HG03135 (cell line): ENCODE measurements around the gene LARP1.
"Not testable (repeated sequence)": the region's sequence is repeated elsewhere in the genome, so short reads cannot be mapped to it uniquely, and the experiment has no call there.

Experiments used
- ATAC-seq: cut with Tn5 transposase; IDR thresholded peaks from one replicate; pipeline ENCODE4 v1.9.1; 2021; ENCODE audit warnings: mild to moderate bottlenecking, moderate library complexity; ENCODE audit not compliant: unreplicated experiment

LARP1 gene

GRCh38 chr5:154755361-154756008 lies at the start of gene LARP1:
Gene LARP1, plus strand, starts transcription at chr5:154755377. Its CDS starts 381 bp downstream, at chr5:154755758.
- ATAC-seq, result peak; percentile 9

DNA sequence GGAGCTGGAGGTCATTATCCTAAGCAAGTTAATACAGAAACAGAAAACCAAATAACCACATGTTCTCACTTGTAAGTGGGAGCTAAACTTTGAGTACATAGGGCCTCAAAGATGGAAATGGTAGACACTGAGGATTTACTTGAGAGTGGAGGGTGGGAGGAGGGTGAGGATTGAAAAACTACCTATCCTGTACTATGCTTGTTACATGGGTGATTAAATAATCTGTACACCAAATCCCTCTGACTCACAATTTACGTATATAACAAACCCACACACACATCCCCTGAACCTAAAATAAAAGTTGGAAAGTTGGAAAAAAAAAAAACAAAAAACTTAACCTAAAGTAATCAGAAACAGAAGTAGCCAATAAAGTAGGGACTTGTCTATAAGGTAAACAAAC lies 48.8 kb upstream of the LARP1 start:
- no peak for ATAC-seq

GRCh38 chr5:154707641-154708040 lies 47.5 kb upstream of the LARP1 start:
- no peak for ATAC-seq

DNA sequence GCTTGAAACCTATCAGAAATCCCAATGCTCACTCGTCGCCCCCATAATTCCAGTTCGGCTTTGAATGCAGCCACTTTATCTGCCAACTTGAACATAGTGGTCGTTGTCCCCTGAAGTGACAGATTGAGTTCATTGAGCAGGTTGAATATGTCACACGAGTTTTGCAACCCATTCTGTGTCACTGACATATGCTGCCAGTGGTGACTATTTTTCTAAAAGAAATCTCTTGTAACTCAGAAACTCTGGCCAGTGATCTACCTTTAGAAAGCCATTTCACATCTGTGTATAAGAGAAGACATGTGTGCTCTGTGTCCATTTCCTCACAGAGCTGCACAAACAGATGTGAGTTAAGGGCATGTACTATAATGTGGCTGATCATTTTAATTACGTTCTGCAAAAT lies 47.0 kb upstream of the LARP1 start:
- no peak for ATAC-seq

DNA sequence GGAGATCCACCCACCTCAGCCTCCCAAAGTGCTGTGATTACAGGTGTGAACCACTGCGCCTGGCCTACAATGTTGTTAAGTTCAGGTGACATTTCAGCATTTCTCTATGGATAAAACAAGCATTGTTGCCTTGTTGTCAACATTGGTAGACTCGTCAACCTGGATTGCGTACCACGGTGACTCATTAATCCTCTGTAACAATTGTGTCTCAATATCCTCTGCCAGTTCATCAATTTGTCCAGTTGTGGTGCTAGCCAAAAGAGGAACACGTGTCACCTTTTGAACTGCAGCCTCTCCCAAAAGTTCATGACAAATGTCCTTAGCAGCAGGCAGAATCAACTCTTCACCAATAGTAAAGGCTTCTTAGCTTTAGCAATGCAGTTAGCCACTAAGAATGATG lies 46.3 kb upstream of the LARP1 start:
- ATAC-seq, result no peak

- ATAC-seq, result no peak
Observed at GRCh38 chr5:154709368-154710305, 45.5 kb upstream of the LARP1 start.

GRCh38 chr5:154712518-154713437 lies 42.4 kb upstream of the LARP1 start:
- ATAC-seq, result no peak

- no peak for ATAC-seq
Observed at GRCh38 chr5:154713615-154714125, 41.5 kb upstream of the LARP1 start.

DNA sequence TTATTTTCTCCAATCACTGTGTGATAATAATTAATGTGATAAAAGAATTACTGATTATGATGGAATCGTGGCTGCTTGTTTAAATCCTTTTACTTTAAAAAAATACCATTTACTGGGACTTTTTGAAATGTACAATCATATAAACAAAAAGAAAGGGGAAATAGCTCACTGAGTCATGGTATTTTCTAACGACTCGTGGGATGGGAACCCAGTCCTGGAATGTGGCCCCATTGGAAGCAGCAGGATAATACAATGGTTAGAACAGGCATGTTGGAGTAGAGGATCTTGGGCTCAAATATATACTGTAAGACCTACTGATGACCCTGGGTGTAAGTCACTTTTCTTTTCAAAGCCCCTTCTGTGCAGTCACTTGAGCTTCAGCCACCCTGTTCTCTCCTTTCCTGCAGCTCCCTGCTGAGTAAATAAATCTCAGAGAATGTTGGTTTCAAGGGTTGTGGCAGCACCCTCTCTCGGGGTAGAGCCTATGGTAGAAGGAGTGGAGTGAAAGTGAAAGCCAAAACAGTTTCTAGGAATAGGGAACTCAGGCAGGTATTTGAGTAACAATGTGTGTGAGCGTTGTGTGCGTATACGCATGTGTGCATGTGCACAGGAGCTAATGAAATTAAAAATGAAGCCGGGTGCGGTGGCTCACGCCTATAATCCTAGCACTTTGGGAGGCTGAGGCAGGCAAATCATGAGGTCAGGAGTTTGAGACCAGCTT lies 40.8 kb upstream of the LARP1 start:
- peak; percentile 75 for ATAC-seq

DNA sequence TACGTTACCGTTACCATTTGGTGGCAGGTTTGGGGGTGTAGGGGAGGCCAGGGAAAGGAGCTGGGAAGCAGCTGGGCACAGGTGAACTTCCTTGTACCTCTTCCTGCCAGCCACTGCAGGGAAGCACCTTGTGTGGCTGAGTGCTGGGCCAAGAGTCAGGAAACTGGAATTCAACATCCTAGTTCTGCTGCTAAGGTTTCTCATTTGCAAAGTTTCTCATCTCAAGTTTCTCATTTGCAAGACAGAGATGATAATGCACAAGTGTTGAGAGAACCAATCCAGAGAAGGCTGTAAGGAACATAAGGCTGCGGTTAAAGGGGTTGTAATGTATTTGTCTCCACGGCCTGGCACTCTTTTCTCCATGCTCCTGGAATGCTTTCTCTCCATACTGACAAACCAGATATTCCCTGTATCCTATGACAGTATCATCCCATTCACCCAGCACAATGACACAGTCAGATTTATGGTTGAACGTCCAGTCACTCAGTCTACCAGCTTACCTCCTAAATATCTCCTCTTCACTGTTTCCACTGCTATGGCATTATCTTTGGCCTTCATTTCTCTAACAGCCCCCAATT lies 33.6 kb upstream of the LARP1 start:
- no peak for ATAC-seq

DNA sequence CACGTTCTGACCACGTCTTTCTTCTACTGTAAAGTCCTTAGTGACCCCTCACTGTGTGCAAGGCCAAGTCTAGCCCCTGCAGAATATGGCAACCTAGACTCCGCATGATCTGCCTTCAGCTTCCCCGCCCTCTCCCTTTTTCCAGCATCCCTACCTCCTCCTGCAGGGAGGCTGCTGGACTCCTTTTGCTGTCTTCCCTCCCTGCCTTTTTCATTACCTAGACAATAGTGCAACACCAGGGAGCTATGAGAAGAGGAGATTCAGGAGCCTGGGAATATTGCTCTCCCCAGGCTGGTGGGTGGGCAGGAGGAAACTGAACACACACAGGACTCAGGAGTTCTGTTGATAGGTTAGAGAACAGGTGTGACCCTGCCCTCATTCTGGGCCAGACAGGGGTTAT lies 33.1 kb upstream of the LARP1 start:
- ATAC-seq, result no peak

DNA sequence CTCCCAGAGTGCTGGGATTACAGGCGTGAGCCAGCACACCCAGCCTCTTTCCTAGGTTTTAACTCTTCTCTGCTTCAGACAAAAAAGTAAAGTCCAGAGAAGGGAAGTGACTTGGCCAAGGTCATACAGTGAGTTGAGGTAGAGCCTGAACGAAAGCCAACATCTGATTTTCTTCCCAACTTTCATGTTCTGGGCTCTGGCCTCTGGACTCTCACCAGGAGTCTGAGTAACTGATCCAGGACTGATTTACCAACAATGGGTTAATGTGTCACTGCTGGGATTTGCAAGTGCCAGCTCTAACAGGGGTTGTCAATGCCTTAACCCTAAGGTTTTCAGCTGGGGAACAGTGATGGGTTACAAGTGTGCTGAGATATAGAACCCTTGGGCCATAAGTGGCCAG lies 32.2 kb upstream of the LARP1 start:
- ATAC-seq, result no peak

DNA sequence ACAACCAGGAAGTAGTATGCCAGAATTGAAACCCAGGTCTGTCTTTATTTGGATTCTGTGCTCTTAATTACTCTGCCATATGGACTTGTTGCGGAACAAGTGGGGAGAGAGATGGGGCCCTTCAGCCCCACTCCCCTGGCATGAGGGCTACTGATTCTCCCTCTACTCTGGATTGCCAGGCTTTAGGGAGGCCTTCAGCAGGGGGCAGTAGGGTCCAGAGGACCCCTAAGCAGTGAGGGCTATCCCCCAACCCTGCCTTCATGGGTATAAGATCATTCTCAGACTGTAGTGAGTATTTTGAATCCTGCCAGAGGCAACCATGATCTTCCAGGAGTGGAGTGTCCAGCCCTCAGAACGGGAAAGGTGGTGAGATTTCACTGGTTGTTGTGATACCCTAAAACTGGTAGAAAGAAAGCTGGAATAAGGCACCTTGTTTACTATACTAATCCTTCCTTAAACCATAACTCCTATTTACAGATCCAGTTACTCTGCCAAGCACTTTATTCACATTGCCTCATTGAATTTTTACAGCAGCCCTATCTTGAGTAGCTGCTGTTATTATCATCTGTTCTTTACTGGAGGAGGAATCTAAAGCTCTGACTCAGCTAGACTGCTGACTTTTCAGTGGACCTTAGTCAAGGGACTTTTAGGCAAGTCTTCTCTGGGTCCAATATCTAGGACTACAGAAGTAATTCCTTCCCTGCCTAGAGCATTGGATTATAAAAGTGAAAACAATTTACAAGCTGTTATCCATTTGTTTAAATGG lies 31.3 kb upstream of the LARP1 start:
- no peak for ATAC-seq

- no peak for ATAC-seq
Observed at GRCh38 chr5:154727361-154727760, 27.8 kb upstream of the LARP1 start.

- ATAC-seq, result no peak
Observed at GRCh38 chr5:154728939-154729588, 26.1 kb upstream of the LARP1 start.

- no peak for ATAC-seq
Observed at GRCh38 chr5:154729613-154730012, 25.6 kb upstream of the LARP1 start.

GRCh38 chr5:154730761-154731160 lies 24.4 kb upstream of the LARP1 start:
- not testable (repeated sequence) for ATAC-seq

DNA sequence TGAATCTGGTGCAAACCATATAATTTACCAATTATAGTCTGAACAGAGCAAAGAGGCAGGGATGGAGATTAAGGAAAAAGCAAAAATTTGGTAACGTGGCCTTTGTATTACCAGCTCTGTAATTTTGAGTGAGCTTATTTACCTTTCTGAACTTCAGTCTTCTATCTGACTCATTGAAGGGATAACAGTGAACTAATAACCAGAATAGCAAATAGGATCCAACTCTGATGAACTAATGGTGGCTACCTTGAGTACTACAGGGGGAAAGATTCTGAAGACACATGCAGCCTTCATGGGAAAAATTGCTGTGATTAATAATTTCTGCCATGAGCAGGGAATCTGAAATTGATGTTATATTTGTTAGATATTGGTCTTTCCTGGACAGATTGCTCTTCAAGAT lies 23.0 kb upstream of the LARP1 start:
- no peak for ATAC-seq
